GM13977 (cell line): ENCODE data around the gene ALPL.

Experiments used
- DNase-seq: peaks from one replicate; pipeline ENCODE4 v3.0.0; 2012; ENCODE audit warnings: low spot score
- CTCF ChIP-seq: IDR thresholded peaks from 2 replicates; pipeline ENCODE4 v1.5.1; 2012; ENCODE audit warnings: mild to moderate bottlenecking, control low read depth; ENCODE audit not compliant: insufficient read depth; ENCODE audit errors: extremely low read depth, missing control alignments
- in situ Hi-C: fragments of 300-500 bp; cut with MboI; formaldehyde crosslinking; loops from one replicate; pipeline ENCODE4 v1.12.0; 2022; ENCODE audit warnings: low sequenced_read_pairs, low pct_unique_long_range_greater_than_20kb, mixed read lengths, inconsistent platforms; ENCODE audit not compliant: unreplicated experiment

ALPL gene

GRCh38 chr1:21521717-21522060 lies 12.5 kb downstream of the ALPL start:
- DNase-seq: no peak
- in situ Hi-C loops: no loop called here

GRCh38 chr1:21522525-21523038 lies 13.4 kb downstream of the ALPL start:
- no peak for TF ChIP-seq CTCF
- in situ Hi-C loops: no loop called here
- DNase-seq: no peak

More at GRCh38 chr1:21521717-21522060, 12.5 kb downstream of the ALPL start:
- no peak for TF ChIP-seq CTCF

GRCh38 chr1:21523297-21523813 lies 14.1 kb downstream of the ALPL start:
- no peak for TF ChIP-seq CTCF
- in situ Hi-C loops: no loop called here
- DNase-seq: no peak

GRCh38 chr1:21524220-21524619 lies 15.0 kb downstream of the ALPL start:
- DNase-seq: no peak
- no peak for TF ChIP-seq CTCF
- in situ Hi-C loops: no loop called here

GRCh38 chr1:21524686-21525339 lies 15.6 kb downstream of the ALPL start:
- in situ Hi-C loops: no loop called here
- DNase-seq: no peak
- TF ChIP-seq CTCF: no peak

- no peak for DNase-seq
- no peak for TF ChIP-seq CTCF
- in situ Hi-C loops: no loop called here
Measured at GRCh38 chr1:21525340-21525717, 16.1 kb downstream of the ALPL start.
